Fibroblast of mammary gland (primary cell): Measurements from ENCODE around the gene GPR146.
A peak's percentile ranks its signal among the peaks of the same experiment; 100 is the strongest.

ENCODE experiments used
- DNase-seq: peaks from one replicate; pipeline ENCODE4 v3.0.0-alpha.2; 2010; ENCODE audit warnings: low read depth
- H3K4me3 ChIP-seq: 2 replicates; pipeline ENCODE4 v1.5.1; 2011; ENCODE audit warnings: low read depth, mild to moderate bottlenecking, low read length, moderate library complexity; ENCODE audit not compliant: control insufficient read depth
- CTCF ChIP-seq: conservative IDR thresholded peaks from 2 replicates; pipeline ENCODE4 v1.5.1; 2011; ENCODE audit warnings: low read depth, low read length, inconsistent platforms; ENCODE audit not compliant: control insufficient read depth, insufficient read depth

GPR146 gene

GRCh38 chr7:1044189-1045068 is at the start of gene GPR146:
TSS of gene GPR146 (plus strand) at chr7:1044546. CDS start at chr7:1057516, 12,970 bp downstream.
- peak within 1 kb of the TSS; percentile 42 for H3K4me3 ChIP-seq
- peak; percentile 94 for DNase-seq
- peak; percentile 42 for TF ChIP-seq CTCF

DNA sequence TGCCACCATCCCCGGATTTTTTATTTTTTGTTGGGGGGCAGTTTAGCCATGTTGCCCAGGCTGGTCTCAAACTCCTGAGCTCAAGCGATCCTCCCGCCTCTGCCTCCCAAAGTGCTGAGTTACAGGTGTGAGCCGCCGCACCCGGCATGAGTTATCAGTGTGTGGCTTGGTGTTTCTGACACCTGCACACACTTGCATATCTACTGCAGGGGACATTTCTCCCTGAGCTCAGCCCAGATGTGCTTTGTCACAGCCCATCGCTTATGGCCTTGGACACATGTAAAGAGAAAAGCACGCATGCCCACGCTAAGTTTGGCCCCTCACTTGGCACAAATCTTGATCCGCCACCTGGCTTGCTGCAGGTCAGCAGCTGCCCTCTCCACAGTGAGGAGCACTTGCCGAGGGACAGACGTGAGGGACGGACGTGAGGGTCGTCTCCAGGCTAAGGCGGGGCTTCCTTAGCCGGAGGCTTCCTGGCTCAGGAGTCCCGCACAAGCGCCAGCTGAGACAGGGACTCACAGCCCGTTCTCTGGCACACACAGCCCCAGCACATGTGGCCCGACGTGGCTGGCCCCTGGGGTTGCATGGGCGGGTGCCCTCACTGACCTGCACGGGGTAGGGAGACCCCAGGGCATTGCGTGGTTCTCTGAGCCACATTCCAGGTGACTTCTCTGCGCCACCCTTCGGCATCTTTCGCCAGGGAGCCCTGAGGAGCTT is 49.6 kb upstream of the GPR146 start:
- no peak for TF ChIP-seq CTCF
- H3K4me3 ChIP-seq = no peak overlapping the region
- no peak for DNase-seq

DNA sequence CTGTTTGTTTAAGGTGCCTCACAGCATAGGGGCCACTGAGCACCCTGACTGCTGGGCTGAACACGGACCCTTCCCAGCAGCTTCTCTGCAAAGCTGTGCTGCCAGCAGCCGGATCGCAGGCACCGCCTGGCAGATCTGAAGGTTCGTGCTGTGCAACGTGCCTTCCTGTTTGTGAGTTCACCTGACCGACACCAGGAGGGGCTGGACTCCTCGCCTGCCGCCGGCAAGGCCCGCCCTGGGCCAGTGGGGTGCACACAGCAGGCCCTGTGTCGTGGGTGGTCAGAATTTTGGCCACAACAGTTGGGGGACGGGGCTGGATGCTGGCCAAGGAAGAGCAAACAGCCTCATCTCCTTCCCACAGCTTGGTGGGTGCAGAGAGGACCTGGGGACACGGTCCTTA is 48.8 kb upstream of the GPR146 start:
- TF ChIP-seq CTCF = no peak
- H3K4me3 ChIP-seq = no peak overlapping the region
- no peak for DNase-seq

GRCh38 chr7:996079-996872 is 48.1 kb upstream of the GPR146 start:
- no peak for DNase-seq
- TF ChIP-seq CTCF = no peak
- H3K4me3 ChIP-seq = no peak overlapping the region

DNA sequence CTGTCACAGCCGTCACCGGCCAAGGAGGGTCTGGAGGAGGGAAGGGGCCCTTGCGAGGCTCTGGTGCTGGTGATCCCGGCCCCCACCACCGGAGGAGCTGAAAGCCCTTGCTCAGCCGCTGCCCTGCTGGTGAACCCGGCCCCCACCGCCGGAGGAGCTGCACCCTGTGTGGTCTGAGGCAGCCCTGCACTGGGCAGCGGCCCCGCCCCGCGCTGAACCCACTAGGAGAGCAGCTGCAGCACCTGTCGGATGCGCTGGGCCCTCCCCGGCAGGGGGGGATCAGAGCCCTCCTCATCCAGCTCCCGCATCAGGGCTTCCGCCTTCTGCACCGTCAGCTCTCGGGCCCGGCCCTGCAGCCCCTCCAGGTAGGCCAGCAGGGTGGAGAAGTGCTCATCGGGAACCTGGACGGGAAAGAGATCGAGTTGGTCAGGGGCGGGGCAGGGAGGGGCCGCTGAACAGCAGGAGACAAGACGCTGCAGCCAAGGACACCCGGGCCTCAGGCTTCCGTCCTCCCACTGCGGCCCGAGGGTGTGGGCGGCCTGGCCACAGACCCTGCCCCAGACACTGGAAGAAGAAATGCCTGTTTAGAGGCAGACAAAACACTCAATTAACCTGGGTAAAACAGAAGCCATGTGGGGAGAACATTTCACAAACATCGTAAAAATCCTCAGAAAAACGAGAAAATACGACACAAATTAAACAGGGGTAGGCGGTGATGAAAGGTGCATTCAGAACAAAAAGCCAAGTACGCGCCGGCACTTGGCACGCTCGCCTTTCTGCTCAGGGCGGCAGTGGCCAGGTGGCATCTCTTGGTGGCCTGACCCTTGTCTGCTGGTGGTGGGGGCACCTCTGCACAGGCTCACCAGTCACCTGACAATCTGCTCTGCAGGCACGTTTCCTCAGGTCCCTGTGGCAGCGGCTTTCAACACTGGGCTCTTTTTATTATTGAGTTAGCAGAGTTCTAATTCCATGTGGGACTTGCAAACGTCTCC is 46.6 kb upstream of the GPR146 start:
- TF ChIP-seq CTCF = no peak
- no peak for DNase-seq
- no peak overlapping the region for H3K4me3 ChIP-seq
